CD14-positive monocyte (primary cell): Measurements from ENCODE around the gene RUNX2. TPM values are rescaled to one million over a fixed set of nuclear protein-coding genes. Genes with fewer than 3 reads are reported as not detected.
A peak's percentile ranks its signal among the peaks of the same experiment; 100 is the strongest.

Experiments
- DNase-seq, 3 donors: peaks; one replicate each; pipeline ENCODE4 v3.0.0-alpha.2; 2011 to 2022
- H2AFZ ChIP-seq: 2 replicates; pipeline ENCODE4 v1.6.0; 2012; ENCODE audit warnings: mild to moderate bottlenecking, low read depth, low read length, inconsistent platforms; ENCODE audit not compliant: insufficient read depth, poor library complexity, severe bottlenecking
- H3K27ac ChIP-seq, 2 donors: 1 replicate in 1 of 2; 2 replicates in 1 of 2; pipeline ENCODE4 v1.5.1; 2012 to 2013; ENCODE audit warnings: low read length in 2 of 2, control low read depth in 1 of 2, inconsistent platforms in 1 of 2, low read depth in 1 of 2, mild to moderate bottlenecking in 1 of 2
- H3K27me3 ChIP-seq, 2 donors: one replicate each; pipeline versions ENCODE4 v1.6.0 to v1.6.1; 2011 to 2013; ENCODE audit warnings: low read length in 2 of 2; ENCODE audit not compliant: control insufficient read depth in 2 of 2, insufficient read depth in 2 of 2
- H3K36me3 ChIP-seq, 2 donors: replicated peaks in 1 of 2; 1 replicate in 1 of 2; 2 replicates in 1 of 2; pipeline versions ENCODE4 v1.5.1 to v1.6.1; 2012 to 2013; ENCODE audit warnings: low read length in 2 of 2, control low read depth in 1 of 2, inconsistent platforms in 1 of 2, mild to moderate bottlenecking in 1 of 2; ENCODE audit not compliant: insufficient read depth in 2 of 2, control insufficient read depth in 1 of 2
- H3K4me1 ChIP-seq, 2 donors: 1 replicate in 1 of 2; 2 replicates in 1 of 2; pipeline versions ENCODE4 v1.5.1 to v1.6.1; 2012 to 2013; ENCODE audit warnings: low read length in 2 of 2, control low read depth in 1 of 2, inconsistent platforms in 1 of 2, mild to moderate bottlenecking in 1 of 2, moderate library complexity in 1 of 2; ENCODE audit not compliant: insufficient read depth in 2 of 2, control insufficient read depth in 1 of 2
- H3K4me2 ChIP-seq: replicated peaks from 2 replicates; pipeline ENCODE3; 2012; ENCODE audit warnings: low read length, moderate library complexity, mild to moderate bottlenecking; ENCODE audit not compliant: poor library complexity, severe bottlenecking; ENCODE audit errors: extremely low read depth
- H3K4me3 ChIP-seq, 3 experiments: fragments of 200-600 bp in 1 of 3; sonication (generic) in 1 of 3; replicated peaks in 1 of 3; 1 replicate in 2 of 3; 2 replicates in 1 of 3; pipeline ENCODE4 v1.5.1; 2011 to 2013; ENCODE audit warnings: low read length in 3 of 3, mild to moderate bottlenecking in 3 of 3, control low read depth in 2 of 3, low read depth in 2 of 3, inconsistent platforms in 1 of 3, moderate library complexity in 1 of 3
- H3K79me2 ChIP-seq: 2 replicates; pipeline ENCODE4 v1.6.0; 2012; ENCODE audit warnings: mild to moderate bottlenecking, control low read depth, inconsistent platforms, low read length, moderate library complexity; ENCODE audit not compliant: insufficient read depth
- H3K9ac ChIP-seq: 2 replicates; pipeline ENCODE4 v1.6.0; 2017; ENCODE audit warnings: low read length, mild to moderate bottlenecking; ENCODE audit not compliant: insufficient read depth, poor library complexity, severe bottlenecking
- H3K9me3 ChIP-seq, 2 donors: replicated peaks in 1 of 2; 1 replicate in 1 of 2; 2 replicates in 1 of 2; pipeline versions ENCODE4 v1.5.1 to v1.6.1; 2012 to 2013; ENCODE audit warnings: low read length in 2 of 2, control low read depth in 1 of 2; ENCODE audit not compliant: control insufficient read depth in 1 of 2, insufficient read depth in 1 of 2
- H4K20me1 ChIP-seq: 2 replicates; pipeline ENCODE4 v1.6.0; 2012; ENCODE audit warnings: mild to moderate bottlenecking, low read length, control low read depth, moderate library complexity; ENCODE audit not compliant: insufficient read depth
- H3K27ac Mint-ChIP-seq, 7 donors: one replicate each; pipeline ENCODE4 v1.8.0; 2020; ENCODE audit warnings: mild to moderate bottlenecking in 7 of 7, mixed read lengths in 7 of 7, moderate library complexity in 6 of 7, inconsistent platforms in 2 of 7
- H3K27me3 Mint-ChIP-seq, 3 donors: one replicate each; pipeline ENCODE4 v1.8.0; 2021 to 2022; ENCODE audit warnings: low read depth in 3 of 3, mild to moderate bottlenecking in 3 of 3, mixed read lengths in 3 of 3, moderate library complexity in 3 of 3, inconsistent platforms in 1 of 3
- H3K36me3 Mint-ChIP-seq, 2 donors: one replicate each; pipeline ENCODE4 v1.8.0; 2020; ENCODE audit warnings: mixed read lengths in 2 of 2, inconsistent platforms in 1 of 2, mild to moderate bottlenecking in 1 of 2
- H3K4me1 Mint-ChIP-seq: one replicate; pipeline ENCODE4 v1.8.0; 2020; ENCODE audit warnings: mild to moderate bottlenecking, mixed read lengths
- H3K4me3 Mint-ChIP-seq, 2 donors: one replicate each; pipeline ENCODE4 v1.8.0; 2020; ENCODE audit warnings: mild to moderate bottlenecking in 2 of 2, mixed read lengths in 2 of 2, moderate library complexity in 1 of 2
- H3K9me3 Mint-ChIP-seq, 7 donors: one replicate each; pipeline ENCODE4 v1.8.0; 2020 to 2022; ENCODE audit warnings: mixed read lengths in 7 of 7, mild to moderate bottlenecking in 6 of 7, moderate library complexity in 6 of 7, inconsistent platforms in 2 of 7
- CTCF ChIP-seq: fragments of 200-600 bp; IDR thresholded peaks from one replicate; pipeline ENCODE4 v1.8.0; 2022; ENCODE audit warnings: antibody characterized with exemption, mild to moderate bottlenecking
- WGBS: methylation state at CpG from one replicate; pipeline ENCODE4 v1.1.5; 2013; ENCODE audit warnings: missing lambda C conversion rate; ENCODE audit not compliant: insufficient coverage; 5-methylcytosine and 5-hydroxymethylcytosine counted together
- intact Hi-C, 2 donors: fragments of 100-400 bp; cut with micrococcal nuclease; formaldehyde crosslinking; loops; one replicate each; pipeline versions ENCODE4 v1.15.0 to v1.15.1; 2023
- polyA plus RNA-seq, 3 donors: library from polyadenylated mRNA; depleted of rRNA in 1 of 3; unstranded in 2 of 3; stranded (reverse) in 1 of 3; fragments of 300-500 nt in 2 of 3; fragments of >200 nt in 1 of 3; fragmentation: Illumina TruSeq in 2 of 3; gene quantifications; 1 replicate in 2 of 3; 2 replicates in 1 of 3; pipeline ENCODE4 v1.2.3, GENCODE V29; 2012 to 2021

Gene RUNX2
- polyA plus RNA-seq, 3 donors: 1.3 to 5.0 (median 2.5) TPM

- H3K36me3 Mint-ChIP-seq: no peaks in the 10 kb centered on the region
- no peak for TF ChIP-seq CTCF
- Histone ChIP-seq H3K27me3 (peaks cover 0 to 12% of the 10 kb centered on the region in 2 donors), H3K36me3 (no peaks in the 10 kb centered on the region), H3K4me1 (peaks cover 29 to 37% of the 10 kb centered on the region in 2 donors), H3K4me3 (peak overlapping the region; percentile 83 to 98 (median 97)), H3K9ac (peak overlapping the region; percentile 62), H3K79me2 (peaks cover 68% of the 10 kb centered on the region), H3K27ac (peak overlapping the region; percentile 29 to 72), H2AFZ (peak overlapping the region; percentile 95), H3K9me3 (no peaks in the 10 kb centered on the region), H3K4me2 (peak overlapping the region; percentile 94), H4K20me1 (no peaks in the 10 kb centered on the region)
- intact Hi-C loops: loop anchor here (5.0 to 10.0 kb wide), 6 partner anchors 44 to 766 kb away; partner anchors contain the start of gene SUPT3H (in 1 of the 2)
- H3K27ac Mint-ChIP-seq: peak overlapping the region; percentile 74 to 91 (median 88)
- H3K4me1 Mint-ChIP-seq: peaks cover 39% of the 10 kb centered on the region
- H3K9me3 Mint-ChIP-seq: peaks cover 0 to 2% (median 0%) of the 10 kb centered on the region in 7 donors
- no peak for DNase-seq
- 0% methylated on average over 7 of the region's 19 CpGs for WGBS
- H3K27me3 Mint-ChIP-seq: peaks cover 9 to 20% (median 17%) of the 10 kb centered on the region in 3 donors
- peak overlapping the region; percentile 98 to 99 for H3K4me3 Mint-ChIP-seq
Observed at GRCh38 chr6:45420909-45421708, 93.0 kb downstream of the RUNX2 start.

DNA sequence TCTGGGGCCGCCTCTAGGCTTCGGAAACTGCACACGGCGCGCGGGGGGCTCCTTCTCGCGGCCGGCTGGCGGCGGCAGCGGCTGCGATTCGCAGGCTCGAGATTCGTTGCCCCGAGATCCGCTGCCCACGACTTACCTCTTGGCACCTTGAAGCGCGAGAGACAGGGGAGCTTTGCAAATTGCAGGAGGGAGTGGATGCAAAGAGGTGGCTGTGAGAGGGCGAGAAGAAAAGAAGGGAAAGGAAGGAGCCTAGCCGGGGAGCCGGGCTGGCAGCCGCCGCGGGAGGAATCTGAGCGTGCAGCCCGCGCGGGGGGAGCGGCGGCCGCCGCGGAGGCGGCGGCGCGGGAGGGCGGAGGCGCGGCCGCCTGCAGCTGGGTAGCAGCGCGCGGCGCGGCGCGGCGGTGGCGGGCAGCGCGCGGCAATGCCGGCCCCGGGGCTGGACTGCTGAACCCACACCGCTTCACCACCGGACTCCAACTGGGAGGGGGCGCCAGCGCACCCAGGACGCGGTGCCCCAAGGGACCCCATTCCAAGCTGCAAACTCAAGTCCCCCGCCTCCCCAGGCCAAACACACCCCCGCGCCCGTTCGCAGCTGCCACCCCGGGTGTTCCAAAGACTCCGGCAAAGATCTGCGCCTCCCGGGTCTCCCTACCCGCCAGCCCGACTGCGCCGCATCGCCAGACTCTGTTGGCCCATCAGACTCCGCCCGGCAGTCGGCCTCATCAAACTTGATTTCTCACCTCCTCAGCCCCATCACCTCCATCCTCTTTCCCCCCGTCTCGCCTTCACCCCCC, 93.8 kb downstream of the RUNX2 start:
- H2AFZ ChIP-seq: peak overlapping the region; percentile 95
- no peaks in the 10 kb centered on the region for H3K36me3 Mint-ChIP-seq
- peaks cover 76% of the 10 kb centered on the region for H3K79me2 ChIP-seq
- peak overlapping the region; percentile 99 to 100 for H3K4me3 Mint-ChIP-seq
- peak overlapping the region; percentile 85 for H3K9ac ChIP-seq
- intact Hi-C loops: loop anchor here (2.0 to 10.0 kb wide), 7 partner anchors 15 to 767 kb away; partner anchors contain the start of gene SUPT3H (in 1 of the 2)
- peak overlapping the region; percentile 94 for H3K4me2 ChIP-seq
- H3K27ac ChIP-seq: peak overlapping the region; percentile 59 to 88
- H3K27ac Mint-ChIP-seq: peak overlapping the region; percentile 74 to 92 (median 88)
- H3K9me3 Mint-ChIP-seq: peaks cover 0 to 2% (median 0%) of the 10 kb centered on the region in 7 donors
- peaks cover 40% of the 10 kb centered on the region for H3K4me1 Mint-ChIP-seq
- DNase-seq: peak in 2 of 3 donors; percentile 45 to 47
- TF ChIP-seq CTCF: no peak
- H3K27me3 Mint-ChIP-seq: peaks cover 9 to 20% (median 17%) of the 10 kb centered on the region in 3 donors
- peaks cover 0 to 12% of the 10 kb centered on the region in 2 donors for H3K27me3 ChIP-seq
- under 1% methylated on average over 83 of the region's 83 CpGs for WGBS
- no peaks in the 10 kb centered on the region for H3K9me3 ChIP-seq
- no peaks in the 10 kb centered on the region for H4K20me1 ChIP-seq
- no peaks in the 10 kb centered on the region for H3K36me3 ChIP-seq
- peaks cover 29 to 45% of the 10 kb centered on the region in 2 donors for H3K4me1 ChIP-seq
- peak overlapping the region; percentile 83 to 98 (median 97) for H3K4me3 ChIP-seq
